Stimulated activated CD4-positive, alpha-beta T cell treated with anti-CD3 and anti-CD28 coated beads, TNF-alpha, amount 100 ng/mL, for 4 hours (primary cell): Measurements from ENCODE around the gene RCAN2.

Source experiments
- DNase-seq, 3 experiments: peaks; one replicate each; pipeline ENCODE4 v3.0.0-alpha.2; 2020; ENCODE audit warnings: low read depth in 3 of 3

The RCAN2 gene

GRCh38 chr6:46293641-46294316, 197.5 kb downstream of the RCAN2 start:
- DNase-seq, result no peak

GRCh38 chr6:46291880-46292279, 199.4 kb downstream of the RCAN2 start:
- DNase-seq, result no peak

DNA sequence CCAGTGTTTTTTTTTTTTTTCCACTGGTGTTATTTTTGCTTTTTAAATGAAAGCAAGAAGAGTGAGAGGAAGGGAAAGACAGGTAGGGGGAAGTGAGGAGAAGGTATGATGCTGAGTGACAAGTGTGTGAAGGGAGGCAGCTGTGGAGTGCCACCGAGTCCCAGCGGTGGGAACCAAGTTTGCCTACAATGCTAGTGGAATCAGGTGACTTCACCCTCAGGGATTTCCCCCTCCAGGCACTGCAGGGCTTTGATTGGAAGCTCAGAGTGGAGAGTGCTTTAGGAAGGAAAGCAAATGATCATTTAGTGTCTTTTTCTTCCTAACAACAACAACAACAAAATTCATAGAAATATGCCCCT, 200.0 kb downstream of the RCAN2 start:
- DNase-seq, result no peak

- no peak for DNase-seq
Observed at GRCh38 chr6:46290421-46291274, 200.6 kb downstream of the RCAN2 start.

DNA sequence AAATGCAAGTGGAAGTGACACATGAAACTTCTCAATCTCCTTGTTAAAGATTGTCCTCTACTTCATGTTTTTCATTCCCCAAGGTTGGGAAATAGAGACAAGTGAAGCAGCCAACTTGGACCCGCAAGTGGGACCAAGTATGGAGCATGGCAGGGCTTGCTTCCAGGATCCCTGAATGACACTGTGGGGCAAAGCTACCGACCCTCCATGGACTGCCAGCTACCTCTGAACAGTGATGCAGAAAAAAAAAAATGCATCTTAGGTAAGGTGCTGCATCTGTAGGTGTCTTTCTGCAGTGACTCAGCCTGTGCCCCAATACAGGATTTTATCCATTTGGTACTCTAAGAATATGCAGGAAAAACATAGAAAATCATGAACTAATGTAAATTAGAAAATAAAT, 201.4 kb downstream of the RCAN2 start:
- no peak for DNase-seq

- no peak for DNase-seq
Observed at GRCh38 chr6:46288835-46289234, 202.4 kb downstream of the RCAN2 start.

DNA sequence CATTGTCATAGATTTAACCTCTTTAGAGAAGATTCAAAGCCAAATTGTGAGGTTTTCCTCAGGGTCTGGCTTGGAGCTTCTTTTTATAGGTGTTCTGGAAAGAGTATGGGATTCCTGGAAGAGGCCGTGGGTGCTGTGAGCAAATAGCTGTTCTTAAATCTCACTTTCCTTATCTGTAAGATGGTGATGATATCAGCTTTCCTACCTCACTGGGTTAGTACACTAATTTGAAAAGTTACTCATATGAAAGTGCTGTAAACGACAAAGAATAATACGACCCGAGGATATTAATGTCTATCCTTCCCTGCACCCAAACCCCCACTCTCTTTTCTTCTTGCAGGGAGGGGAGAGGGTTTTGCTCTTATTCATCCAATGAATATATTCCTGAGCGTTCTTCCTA, 203.6 kb downstream of the RCAN2 start:
- no peak for DNase-seq

GRCh38 chr6:46287043-46287442, 204.2 kb downstream of the RCAN2 start:
- DNase-seq, result no peak

DNA sequence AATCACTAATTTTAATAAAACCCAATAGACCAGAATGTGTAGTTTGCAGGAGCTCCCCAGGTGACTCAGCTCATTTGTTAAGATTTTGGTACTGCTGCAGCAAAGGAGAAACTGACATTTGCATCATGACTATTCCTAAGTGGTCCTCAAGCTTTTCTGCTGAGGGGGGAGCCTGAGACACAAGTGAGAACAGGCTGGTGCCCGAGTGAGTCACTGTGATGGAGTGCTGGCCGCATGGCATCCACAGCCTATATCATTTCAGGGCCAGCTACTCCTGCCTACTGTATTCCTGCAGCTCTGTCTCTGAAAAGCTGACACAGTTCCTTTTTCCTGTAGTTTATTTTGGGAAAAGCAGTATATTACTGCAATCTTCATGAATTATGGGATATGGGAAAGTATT, 206.8 kb downstream of the RCAN2 start:
- no peak for DNase-seq

DNA sequence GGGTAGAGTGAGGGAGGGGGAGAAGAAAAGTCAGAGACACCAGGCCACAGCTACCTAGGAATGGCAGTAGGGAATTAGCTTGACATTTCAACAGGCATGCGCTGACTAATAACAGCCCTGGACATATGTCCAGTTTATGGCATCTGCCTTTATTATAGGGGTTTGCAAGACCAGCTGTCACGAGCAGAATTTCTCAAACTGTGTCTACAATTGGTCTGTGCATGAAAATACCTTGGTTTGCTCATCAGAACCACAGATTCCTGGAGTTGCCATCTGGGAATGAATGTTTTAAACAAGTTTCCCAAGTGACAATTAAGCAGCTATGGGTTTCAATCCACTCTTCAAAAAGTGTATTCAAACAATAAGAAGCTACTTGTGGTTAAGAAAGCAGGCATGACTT, 210.1 kb downstream of the RCAN2 start:
- DNase-seq, result no peak

DNA sequence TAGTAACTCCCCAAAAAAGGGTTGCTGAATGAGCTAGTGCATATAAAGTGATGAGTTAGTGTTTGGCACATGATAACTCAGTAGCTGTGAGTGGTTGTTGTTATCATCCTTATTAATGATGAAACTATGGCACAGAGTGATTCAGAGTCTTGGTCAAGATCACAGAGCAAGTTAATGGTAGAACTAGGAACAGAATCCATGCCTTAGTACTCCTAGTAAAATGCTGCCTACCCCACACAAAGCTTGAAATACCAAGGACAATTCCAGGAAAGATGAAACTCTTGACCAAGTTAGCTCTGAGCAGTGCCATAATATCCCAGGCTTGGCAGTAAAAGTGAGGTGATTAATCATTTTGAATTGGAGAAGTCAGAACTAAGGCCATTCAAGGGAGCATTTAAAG, 211.4 kb downstream of the RCAN2 start:
- no peak for DNase-seq

DNA sequence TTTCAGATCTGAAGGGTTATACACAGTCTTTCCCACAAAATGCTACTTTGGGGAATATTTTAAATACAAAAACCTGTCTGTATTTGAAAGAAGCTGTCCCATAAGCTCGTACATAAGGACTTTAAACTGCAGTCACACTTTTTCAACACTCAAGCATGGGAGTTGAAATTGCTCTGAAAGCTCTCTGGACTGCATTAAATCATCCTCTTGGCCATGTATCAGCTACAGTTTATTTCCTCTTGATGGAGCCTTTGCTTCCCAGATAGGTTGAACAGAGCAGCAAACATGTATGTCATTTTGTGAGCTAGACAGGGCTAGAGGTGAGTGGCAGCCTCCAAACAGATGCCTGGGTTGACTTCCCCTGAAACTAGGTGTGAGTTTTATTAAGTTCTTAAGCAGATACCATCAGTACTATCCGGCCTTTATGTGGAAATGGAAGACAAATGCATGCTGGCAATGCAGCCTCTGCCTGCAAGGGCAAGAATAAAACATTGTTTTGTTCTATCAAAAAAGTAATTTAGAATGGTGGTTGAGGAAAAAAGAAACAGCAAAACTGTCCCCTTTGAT, 214.6 kb downstream of the RCAN2 start:
- no peak for DNase-seq

DNA sequence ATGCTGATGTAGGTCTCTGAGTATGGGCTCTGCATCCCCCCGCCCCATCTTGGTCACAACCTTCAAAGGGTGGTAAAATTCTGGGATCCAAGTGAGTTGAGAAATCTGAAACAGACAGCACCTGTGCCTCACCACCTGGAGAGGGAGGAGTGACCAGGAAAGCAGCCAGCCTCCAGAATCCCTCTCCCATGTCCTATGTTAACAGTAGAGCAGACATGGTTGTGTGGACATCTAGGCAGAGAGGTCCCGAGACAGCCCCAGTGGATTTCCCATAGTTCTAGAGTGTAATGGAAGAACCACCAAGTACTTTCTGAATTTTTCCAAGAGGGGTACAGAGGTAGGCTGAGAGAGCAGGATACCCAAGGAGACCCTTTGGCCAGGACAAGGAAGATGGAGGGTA, 216.7 kb downstream of the RCAN2 start:
- no peak for DNase-seq

DNA sequence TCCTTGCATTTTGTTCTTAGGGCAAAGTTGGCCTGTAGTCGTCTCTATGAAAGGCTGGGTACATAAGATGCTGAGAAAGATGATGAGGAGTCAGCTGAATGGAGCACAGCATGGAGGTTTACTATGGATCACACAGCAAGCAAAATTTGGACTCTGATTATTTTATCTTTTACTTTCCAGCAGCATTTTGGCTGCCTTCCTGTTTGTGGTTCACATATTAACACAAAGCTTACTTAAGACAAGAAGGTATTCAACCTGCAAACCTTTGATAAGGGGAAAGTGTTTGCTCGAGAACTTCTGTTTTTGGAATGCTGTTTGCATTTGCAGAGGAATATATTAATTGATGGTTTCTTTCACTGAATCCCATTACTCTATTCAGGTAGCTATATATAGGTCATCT, 217.3 kb downstream of the RCAN2 start:
- no peak for DNase-seq

- DNase-seq, result no peak
Observed at GRCh38 chr6:46271728-46272127, 219.5 kb downstream of the RCAN2 start.

DNA sequence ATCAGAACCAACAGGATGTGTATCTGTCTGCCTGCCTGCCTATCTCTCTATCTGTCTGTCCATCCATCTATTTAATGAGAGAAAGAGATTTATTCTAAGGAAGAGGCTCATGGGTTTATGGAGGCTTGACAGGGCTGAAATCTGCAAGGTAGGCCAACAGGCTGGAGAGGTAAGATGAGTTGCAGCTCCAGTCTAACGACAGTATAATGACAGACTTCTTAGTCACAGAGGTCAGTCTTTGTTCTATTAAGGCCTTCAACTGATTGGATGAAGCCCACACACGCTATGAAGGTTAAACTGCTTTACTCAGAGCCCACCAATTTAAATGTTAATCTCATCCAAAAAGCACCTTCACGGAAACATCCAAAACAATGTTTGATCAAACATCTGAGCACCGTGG, 220.1 kb downstream of the RCAN2 start:
- no peak for DNase-seq

GRCh38 chr6:46270336-46270735, 220.9 kb downstream of the RCAN2 start:
- no peak for DNase-seq

DNA sequence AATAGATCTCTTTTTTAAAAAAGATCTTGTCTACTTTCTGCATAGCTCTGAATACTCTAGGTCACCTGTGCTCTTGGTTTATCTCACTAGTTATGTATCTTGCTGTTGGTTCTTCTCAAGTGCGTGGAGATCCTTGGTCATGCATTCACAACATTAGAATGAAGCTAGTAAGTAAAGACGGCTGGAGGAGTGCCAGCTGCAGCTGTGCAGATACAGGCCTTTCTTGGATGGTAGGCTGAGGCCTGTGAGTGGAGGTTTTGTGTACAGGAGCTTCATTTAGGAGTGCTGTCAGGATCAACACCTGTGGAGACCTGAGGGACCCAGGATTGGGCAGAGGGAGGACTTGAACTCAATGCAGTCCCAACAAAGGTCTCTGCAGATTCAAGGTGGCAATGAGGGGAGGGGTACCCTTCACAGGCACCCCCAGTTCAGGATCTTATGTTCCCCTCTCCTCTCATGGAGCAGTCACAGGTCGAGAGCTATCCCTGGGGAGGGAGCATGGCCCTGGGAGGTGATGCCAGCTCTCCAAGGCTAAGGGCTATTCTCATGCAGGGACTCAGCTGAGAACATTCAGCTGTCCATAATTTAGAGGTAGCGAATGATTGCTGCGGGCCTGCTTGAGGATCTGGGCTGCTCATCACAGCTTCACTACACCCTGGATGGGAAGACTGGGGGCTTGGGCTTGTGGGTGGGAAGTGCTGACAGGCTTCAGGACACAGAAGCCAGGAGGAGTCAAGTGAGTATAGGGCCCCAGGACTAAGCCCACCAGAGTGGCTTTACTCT, 221.6 kb downstream of the RCAN2 start:
- no peak for DNase-seq

GRCh38 chr6:46267515-46267914, 223.7 kb downstream of the RCAN2 start:
- no peak for DNase-seq

- DNase-seq, result no peak
Observed at GRCh38 chr6:46265373-46265772, 225.9 kb downstream of the RCAN2 start.

DNA sequence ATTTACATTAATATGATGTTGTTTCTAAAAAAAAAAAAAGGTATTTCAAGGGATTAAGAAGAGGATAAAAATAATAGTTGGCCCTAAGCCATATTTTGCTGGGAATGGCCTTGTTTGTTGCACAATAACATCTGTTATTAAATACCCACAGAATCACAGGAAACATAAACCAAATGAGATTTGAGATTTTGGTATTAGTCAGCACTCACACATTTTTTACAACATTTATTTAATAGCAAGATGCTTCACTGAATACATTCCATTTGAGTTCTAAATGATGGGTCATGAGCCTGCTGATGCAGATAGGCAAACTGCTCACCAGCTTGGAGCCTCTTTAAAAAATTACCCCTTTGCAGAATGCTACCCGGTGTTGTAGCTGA, 227.6 kb downstream of the RCAN2 start:
- DNase-seq, result no peak

- DNase-seq, result no peak
Observed at GRCh38 chr6:46262928-46263706, 228.1 kb downstream of the RCAN2 start.
